ENCODE results near the gene ORC3.

DNA sequence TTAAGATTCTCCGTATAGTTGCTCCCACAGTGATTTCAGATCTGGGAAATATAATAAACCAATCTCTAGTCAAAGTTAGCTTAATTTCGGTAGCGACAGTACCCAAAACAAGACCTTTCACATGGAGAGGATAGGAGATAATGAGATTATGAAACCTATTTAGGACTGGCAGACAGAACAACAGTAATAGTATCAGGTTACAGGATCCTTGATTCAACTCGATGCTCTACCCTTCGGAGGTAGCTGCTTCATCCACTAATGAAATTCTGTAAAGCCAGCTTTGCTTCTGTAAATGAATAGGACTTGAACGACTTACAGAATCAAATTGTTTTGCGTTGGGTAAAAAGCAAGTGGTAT lies 112.6 kb downstream of the ORC3 start:
- TF ChIP-seq EZH2phosphoT487 (IDR thresholded peaks at IDR 0.05; ENCODE audit: insufficient read depth, low read depth) = no peak
- TF ChIP-seq EZH2 (IDR thresholded peaks at IDR 0.05; ENCODE audit: insufficient read depth, poor library complexity, severe bottlenecking) = no peak

Measured in GM23248 (cell line).